HG03095 (cell line): ENCODE data around the gene MACROD2.
A peak's percentile ranks its signal among the peaks of the same experiment; 100 is the strongest.

ENCODE experiments used
- ATAC-seq: cut with Tn5 transposase; IDR thresholded peaks from one replicate; pipeline ENCODE4 v1.9.1; 2021; ENCODE audit warnings: moderate library complexity; ENCODE audit not compliant: unreplicated experiment

The MACROD2 gene

DNA sequence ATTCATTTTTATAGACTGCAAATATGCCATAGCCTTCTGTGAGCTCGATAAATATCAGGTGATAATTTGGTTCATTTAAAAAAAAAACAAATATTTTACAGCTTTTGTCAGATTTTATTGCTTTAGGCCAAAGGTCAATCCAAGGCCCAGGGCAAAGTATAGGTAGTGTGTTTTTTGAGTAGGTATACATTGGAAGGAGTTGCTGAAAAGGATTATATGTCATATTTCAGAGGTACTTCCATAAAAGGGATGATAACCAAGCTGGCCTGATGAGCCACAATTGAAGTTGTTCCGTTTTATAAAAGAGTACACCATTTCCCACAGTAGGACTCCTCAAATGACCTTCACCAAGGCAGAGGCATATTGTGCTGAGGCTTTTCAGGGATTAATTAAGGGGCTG lies 794.9 kb downstream of the MACROD2 start:
- no peak for ATAC-seq

DNA sequence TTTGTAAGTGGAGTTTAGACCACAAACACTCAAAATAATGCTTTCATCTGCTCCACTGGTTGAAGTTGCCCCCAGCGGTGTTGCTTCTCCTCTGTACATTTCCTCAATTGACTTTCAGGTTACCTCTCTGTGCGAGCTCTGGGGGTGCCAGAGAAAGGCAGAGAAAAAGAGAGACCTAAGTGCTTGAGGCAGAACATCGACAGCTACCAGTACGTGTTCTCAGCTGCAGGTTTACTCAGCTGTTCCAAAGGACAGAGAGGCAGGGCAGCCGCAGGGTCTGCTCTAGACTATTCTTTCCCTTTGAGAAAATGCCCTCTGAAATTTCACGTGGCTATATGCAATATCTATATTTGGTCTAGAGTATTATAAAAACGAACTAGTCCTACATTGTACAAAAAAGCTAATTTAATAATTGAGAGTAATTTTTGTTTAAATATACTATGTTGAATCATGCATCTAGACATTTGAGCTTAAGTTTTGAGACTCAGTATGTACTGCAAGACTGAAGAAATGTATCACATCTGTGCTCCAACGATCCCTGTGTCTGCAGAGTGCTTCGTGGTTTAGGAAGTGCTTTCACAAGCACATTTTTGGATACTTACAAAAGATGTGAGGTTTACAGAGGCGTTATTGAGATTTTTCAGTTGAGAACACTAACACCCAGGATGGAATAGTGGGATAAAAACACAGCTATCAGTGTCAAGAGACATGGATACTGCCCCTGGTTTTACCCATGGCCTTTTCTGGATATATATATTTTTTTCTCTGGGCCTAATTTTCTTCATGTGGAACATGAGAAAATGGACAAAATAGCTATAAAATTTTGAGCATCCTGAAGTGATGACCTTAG lies 795.7 kb downstream of the MACROD2 start:
- ATAC-seq = no peak

DNA sequence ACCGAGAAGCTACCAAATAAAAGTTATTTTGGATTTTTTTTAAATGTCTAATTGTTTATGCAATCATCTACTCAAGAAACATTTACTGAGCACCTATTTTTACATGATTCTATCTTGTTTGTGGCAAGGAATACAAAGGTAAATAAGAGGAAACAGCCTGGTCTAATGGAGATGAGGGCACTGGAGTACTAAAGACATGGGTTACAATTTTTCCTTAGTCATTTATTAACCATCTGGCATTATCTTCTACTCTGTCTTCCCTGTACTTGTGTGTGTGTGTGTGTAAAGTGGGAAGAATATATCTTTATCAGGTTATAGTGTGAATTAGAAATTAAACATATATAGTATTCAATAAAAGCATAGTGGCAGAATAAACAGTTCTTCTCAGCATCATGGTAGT lies 797.6 kb downstream of the MACROD2 start:
- no peak for ATAC-seq

DNA sequence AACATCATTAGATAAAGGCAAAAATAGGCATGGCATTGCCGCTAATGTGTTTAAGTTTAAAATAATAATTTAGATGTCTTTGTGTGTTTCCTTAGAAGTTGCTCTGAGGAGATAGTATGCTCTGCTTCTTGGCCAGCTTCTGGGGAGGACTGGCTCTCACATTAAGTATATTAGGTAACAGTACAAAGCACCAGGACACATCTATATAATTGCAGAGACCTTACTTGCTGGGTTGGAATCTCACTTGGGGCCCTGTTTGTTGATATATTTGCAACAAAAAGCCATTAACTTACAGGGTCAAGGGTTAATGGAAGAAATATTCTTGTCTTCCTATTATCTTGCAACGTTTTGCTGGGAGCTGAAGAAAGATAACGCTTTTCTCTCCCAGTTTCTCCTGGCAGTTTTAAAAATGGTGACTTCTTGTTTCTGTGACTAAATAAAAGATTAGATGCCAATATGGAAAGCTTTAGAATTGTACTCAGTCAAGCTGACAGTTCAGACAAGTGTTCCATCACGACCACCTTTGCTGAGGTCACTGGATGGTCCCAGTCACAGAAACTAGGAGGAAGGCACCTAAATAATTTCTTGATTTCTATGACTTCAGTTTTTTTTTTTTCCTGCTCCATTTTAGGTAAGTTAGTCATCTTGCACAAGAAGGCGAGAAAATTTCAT lies 804.4 kb downstream of the MACROD2 start:
- ATAC-seq = no peak

DNA sequence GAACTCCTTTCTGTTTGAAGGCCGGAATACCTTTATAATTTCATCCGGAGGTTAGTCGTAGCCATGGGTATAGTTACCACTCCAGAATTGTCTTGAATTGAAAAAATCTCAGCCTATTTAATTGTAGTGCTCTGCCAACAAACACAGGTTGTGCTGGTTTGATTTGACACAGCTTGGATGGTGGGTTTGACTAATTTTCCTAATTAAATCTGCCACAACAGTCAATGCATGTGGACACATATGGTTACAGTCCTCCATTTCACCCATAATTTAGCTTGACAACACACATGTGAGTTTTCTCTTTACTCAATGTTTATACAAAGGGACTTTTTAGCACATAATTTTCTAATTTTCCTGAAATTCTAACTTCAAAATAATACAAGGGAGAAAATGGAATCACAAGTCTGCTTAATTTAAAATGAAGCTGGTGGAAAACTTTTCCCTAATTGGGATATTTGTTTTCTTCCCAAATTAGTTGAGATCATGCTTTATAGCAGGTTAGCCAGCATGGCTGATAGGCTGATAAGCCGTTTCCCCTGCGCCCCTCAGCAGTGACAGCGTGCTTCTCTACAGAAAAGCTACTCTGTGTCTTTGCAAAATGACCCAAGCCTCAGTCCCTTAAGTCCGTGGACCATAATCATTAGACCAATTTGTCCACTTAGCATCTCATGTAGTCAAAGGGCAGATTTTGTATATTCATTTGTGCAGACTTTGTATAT lies 805.5 kb downstream of the MACROD2 start:
- ATAC-seq = no peak

DNA sequence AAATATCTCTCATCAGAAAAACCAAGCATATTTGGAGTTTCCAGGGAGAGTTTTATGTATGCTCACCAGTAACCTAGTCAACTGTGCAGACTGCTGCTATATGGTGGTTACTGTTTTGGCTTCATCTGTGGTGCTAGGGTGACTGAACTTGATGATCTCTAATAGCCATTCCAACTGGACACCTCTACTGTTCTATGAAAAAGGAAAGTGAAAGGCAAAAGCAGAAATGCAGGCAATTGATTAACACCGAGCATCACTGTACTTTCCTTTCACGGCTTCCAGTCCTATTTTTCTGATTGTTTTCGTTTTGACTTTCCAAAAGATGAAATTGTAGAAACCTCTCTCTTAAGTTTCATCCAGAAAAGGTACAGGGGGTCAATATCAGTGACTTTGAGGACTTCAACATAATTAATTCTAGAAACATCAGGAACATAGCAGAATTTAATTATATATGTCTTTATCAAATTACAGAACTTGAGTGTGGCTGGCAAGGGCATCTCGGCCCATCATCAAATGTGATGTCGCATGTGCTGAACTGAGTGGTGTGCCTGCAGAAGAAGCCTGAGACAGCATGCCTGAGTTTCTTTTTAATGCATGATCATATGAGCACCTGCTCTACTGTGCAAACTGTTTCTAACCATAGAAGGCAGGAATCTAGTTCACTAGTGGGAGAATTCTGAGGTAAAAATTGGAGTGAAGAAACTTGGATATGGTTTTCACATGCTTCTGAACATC lies 806.4 kb downstream of the MACROD2 start:
- ATAC-seq = no peak

DNA sequence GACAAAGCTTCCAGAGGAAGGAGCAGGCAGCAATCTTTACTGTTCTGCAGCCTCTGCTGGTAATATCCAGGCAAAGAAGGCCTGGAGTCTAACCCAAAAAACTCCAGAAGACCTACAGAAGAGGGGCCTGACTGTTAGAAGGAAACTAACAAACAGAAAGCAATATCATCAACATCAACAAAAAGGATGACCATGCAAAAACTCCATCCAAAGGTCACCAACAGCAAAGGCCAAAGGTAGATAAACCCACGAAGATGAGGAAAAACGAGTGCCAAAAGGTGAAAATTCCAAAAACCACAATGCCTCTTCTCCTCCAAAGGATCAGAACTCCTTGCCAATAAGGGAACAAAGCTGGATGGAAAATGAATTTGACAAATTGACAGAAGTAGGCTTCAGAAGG lies 811.9 kb downstream of the MACROD2 start:
- ATAC-seq = no peak

DNA sequence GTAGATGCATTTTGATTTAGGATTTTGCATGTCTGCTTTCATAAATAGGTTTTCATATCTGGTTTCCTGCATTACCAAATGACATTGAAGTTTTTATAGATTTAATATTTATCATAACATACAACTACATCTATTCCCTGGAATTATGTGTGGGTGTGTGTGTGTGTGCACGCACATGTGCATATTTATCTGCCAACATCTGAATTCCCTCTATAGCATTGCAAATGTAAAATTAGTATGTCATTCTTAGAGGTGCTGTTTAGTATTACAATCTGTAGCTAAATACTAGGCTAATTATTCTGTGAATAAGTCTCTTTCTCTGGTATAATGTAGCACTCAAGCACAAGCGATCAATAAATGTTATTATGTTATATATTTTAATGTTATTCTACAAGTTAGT lies 820.0 kb downstream of the MACROD2 start:
- no peak for ATAC-seq

DNA sequence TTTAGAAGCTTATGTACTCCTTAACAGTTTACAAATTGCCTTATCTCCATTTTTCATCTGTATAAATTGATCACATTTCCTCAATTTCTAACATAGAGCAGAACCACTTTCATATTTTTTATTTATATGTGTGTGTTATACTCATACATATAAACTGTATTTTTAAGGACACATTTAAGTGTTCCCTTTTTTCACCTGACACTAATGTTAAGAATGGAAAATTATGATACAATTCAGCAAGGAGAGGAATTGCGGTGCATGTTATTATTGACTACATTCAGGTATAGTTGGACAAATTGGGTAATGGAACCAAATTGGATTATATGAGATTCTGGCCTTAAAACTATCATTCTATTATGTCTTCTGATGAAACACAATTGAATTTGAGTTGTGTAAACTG lies 821.2 kb downstream of the MACROD2 start:
- ATAC-seq = no peak

DNA sequence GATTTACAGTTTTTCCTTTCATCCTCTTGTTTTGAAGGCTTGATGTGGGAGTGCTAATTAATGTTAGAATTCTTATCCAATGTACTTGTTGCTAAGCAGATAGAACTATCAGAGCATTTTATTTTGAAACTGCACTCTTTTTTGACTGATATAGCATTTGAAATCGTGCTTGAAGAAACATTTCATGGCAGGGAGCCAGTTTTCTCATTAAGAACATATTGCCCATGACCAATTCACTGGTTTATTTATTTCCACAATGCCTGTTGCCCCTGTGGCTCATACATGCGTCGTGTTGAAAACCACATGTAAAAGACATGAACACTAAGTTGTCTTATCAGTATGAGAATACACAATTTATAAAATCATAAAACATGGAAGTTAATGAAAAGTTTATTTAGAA lies 821.8 kb downstream of the MACROD2 start:
- ATAC-seq = no peak

DNA sequence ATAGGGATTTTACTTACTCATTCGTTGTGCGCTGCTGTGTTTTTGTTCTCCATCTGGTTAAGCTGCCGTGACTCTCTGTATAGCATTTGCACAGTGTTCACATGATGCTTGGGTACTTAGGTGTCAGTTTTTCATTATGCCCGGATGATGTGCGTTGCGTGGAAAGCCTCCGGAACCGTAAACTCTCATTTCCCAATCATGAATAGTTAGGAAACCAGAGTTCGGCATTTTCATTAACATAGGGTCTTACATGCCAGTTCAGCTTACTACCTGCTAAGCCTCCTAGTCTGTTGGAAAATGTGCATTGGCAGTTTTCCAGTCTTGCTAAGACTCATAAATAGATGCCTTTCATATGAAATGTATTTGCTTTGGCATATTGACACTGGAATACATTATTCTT lies 825.5 kb downstream of the MACROD2 start:
- ATAC-seq = no peak

DNA sequence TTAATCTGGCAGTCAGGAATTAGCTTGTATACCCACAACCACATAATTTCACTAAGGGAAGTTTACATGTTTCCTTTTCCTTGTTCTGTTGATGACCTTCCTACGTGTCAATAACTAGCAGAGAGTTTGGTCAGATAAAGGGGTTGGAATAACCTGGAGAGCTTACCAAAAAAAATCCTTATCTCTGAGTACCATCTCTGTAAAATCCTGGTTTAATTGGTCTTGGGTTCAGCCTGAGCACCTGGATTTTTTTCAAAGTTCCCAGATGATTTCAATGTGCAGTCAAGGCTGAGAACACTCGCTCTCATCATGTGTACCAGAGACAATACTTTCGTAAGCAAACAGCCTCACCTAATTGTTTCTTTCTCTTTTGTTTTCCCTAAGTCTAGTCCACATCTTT lies 825.9 kb downstream of the MACROD2 start:
- ATAC-seq = no peak

DNA sequence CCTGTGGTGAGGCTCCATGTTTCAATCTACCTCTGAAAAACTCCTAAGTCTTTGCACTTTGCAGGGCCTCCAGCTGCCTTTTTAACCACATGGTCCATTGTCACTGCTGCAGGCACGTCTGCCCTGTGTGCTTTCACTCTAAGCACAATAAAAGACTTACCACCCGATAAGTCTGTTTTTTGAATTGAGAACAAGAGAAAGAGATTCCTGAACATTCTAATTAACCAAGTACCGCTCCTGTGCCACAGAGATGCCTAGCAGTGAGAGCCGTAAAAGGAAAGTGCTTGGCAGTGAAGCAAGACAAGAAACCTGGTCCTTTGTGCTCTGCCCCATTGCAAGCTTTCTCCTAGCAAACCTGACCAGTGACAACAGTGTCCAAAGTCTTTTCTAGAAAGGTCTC lies 829.7 kb downstream of the MACROD2 start:
- ATAC-seq = no peak

DNA sequence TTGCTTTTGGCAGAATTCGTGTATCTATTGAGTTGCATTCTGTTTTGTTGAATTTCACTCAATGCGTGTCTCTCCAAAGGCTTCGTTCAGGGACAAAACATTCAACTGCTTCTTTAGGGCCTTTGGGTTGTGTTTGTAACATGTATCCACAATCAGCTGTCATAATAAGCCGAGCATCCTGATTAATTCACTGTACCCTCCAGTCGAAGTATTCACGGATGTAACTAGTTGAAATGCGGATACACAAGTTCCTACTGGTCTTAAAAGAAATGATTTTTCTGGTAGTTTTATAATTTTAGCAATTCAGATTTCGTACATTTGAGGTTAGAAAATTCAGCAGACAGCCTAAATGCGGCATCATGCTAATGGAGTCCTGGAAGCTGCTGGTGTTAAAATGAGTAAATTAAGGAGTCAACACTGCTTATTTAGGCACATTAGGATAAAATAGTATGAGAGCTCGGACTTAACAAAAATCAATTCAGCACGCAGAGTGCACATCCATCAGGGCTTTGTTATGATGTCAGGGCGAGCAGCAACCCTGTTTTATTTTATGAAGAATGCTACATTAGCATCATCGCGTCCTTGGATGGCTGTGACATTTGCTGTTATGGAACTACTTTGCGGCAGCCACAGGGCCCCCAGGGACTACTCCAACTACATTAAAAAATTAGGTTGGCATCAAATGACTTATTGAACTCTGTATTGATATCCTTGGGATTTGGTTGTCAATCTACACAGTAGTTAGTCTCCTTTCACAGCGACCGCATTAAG lies 831.4 kb downstream of the MACROD2 start:
- no peak for ATAC-seq

DNA sequence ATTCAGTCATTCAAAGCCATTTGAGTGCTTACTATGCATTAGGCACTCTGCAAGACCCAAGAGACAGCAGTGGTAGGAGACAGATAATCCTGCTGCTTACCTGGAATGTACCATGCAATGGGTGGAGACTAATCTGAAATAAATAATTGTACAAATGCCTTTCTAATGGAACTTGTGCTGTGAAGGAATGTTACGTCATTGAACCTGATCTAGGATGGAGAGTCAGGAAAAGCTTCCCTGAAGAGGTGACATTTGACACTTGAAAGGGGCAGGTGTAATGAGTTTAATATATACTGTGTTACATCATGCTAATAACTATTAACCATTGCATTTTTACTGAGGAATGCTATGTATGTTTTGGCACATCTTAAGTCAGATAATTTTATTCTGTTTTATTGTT lies 833.1 kb downstream of the MACROD2 start:
- ATAC-seq = no peak

DNA sequence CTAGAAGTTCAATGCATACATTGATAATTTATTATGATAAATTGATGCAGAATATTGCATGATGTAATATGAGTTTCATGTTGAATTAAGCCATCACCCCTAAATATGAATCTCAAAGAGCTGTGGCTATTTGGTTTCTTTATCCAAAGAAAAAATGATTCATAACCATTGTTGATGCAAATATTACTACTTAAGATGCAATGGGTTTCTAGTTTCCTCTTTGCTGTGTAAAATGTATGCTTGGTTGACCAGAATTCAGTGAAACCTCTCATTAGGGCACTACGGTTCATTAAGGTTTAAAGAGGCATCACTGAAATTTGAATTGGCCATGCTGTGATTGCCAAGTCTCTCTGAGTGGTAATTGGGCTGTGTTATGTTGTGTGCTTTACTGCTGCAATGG lies 834.6 kb downstream of the MACROD2 start:
- ATAC-seq = peak; percentile 29

DNA sequence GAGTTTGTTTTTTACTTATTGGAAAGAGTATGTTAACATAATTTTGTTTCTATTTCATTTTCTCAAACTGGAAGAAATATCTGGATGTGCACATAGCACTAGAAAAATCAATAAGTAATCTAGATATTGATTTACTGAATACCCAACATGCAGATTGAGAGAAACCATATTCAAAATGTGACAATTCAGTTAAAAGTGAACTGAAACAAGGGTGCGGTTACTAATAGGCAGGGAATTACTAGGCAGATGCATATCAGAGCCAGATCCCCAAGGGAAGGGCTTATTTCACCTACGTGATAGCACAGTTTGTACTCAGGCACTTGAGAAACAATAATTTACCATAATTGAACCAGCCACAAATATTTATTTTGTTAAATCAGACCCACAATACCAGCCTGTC lies 835.1 kb downstream of the MACROD2 start:
- peak; percentile 71 for ATAC-seq

DNA sequence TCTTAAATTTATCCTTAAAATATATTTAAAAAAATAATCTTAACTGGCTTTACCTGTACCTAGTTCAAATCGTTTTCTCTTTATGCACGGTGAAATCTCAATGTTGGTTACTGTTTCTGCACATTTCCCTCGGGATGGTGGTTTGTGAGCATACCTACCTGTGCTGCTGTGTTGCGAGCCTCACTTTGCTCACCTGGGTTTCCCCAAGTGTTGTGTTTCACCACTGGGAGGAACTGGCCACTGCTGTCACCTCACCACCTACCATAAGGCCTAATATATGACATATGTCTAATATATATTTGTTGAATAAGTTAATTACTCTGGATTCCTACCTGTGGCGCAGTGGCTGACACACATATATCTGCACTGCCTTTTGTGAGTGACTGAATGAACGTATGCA lies 835.6 kb downstream of the MACROD2 start:
- no peak for ATAC-seq

DNA sequence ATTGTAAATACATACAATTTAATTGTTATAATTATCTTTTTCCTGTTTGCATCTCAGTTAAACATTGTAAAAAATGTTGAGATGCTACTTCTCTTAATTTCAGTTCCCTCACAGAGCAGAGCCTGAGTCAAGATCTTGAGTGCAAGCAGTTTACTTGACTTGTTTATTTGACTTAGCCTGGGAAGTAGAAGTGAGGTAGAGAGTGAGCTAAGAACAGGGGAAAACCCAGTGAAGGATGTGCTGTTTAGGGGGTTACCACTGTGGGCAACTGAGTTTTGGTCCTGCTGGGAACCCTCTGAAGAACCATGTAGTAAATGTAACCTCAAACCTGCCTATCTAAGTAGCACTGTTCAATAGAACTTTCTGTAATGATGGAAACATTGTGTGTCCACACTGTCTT lies 837.3 kb downstream of the MACROD2 start:
- peak; percentile 60 for ATAC-seq
